ENCODE data around the gene SYT2.
"Not testable (repeated sequence)": the region's sequence is repeated elsewhere in the genome, so short reads cannot be mapped to it uniquely, and the experiment has no call there.

DNA sequence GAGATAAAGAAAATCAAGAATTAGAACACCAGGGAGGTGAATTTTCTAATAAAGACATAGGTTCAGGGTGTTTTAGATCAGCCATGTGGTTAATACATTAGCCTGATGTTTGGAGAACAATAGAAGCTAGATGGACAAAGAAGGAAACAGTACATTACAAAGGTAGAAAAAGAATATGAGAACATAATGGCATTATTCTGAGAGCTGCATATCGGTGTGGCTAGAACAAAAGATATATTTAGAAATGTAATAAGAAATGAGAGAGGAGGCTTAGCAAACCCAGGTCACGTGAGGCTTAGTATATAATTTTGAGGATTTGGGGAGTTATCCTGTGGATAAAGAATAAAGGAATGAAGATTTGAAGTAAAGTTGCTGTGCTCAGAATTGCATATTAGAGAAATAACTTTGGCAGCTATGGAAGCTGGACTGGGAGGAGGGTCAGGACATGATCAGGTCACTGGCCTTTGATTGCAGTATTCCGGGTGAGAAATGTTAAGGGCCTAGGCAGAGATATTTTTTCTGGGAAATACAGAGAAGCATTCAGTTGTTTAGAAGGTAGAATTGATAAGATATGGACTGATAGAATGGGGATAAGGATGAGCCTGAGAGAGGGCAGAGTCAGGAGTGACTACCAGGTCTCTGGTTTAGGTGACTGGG lies 164.5 kb downstream of the SYT2 start:
- TF ChIP-seq, protein P1, sequence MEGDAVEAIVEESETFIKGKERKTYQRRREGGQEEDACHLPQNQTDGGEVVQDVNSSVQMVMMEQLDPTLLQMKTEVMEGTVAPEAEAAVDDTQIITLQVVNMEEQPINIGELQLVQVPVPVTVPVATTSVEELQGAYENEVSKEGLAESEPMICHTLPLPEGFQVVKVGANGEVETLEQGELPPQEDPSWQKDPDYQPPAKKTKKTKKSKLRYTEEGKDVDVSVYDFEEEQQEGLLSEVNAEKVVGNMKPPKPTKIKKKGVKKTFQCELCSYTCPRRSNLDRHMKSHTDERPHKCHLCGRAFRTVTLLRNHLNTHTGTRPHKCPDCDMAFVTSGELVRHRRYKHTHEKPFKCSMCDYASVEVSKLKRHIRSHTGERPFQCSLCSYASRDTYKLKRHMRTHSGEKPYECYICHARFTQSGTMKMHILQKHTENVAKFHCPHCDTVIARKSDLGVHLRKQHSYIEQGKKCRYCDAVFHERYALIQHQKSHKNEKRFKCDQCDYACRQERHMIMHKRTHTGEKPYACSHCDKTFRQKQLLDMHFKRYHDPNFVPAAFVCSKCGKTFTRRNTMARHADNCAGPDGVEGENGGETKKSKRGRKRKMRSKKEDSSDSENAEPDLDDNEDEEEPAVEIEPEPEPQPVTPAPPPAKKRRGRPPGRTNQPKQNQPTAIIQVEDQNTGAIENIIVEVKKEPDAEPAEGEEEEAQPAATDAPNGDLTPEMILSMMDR (IDR thresholded peaks at IDR 0.05) = not testable (repeated sequence)
- TF ChIP-seq POLR2A (IDR thresholded peaks at IDR 0.05) = not testable (repeated sequence)

Measured in thyroid gland (tissue), 4 donors.